Glutamatergic neuron (in vitro differentiated cells): ENCODE measurements around the gene FARP1. TPM values are rescaled to one million over a fixed set of nuclear protein-coding genes. Genes with fewer than 3 reads are reported as not detected.

Experiments
- DNase-seq: peaks from one replicate; pipeline ENCODE4 v3.0.0; 2022
- H3K27ac Mint-ChIP-seq: one replicate; pipeline ENCODE4 v1.8.0; 2020; ENCODE audit warnings: mild to moderate bottlenecking, mixed read lengths, inconsistent platforms; ENCODE audit not compliant: unreplicated experiment
- H3K27me3 Mint-ChIP-seq: one replicate; pipeline ENCODE4 v1.8.0; 2020; ENCODE audit warnings: mild to moderate bottlenecking, moderate library complexity, mixed read lengths, inconsistent platforms; ENCODE audit not compliant: unreplicated experiment
- H3K36me3 Mint-ChIP-seq: one replicate; pipeline ENCODE4 v1.8.0; 2020; ENCODE audit warnings: mild to moderate bottlenecking, mixed read lengths, inconsistent platforms; ENCODE audit not compliant: unreplicated experiment
- H3K4me1 Mint-ChIP-seq: one replicate; pipeline ENCODE4 v1.8.0; 2020; ENCODE audit warnings: mild to moderate bottlenecking, low read depth, mixed read lengths, inconsistent platforms; ENCODE audit not compliant: unreplicated experiment
- H3K4me3 Mint-ChIP-seq: one replicate; pipeline ENCODE4 v1.8.0; 2020; ENCODE audit warnings: mild to moderate bottlenecking, mixed read lengths, inconsistent platforms; ENCODE audit not compliant: unreplicated experiment
- H3K9me3 Mint-ChIP-seq: one replicate; pipeline ENCODE4 v1.8.0; 2020; ENCODE audit warnings: mild to moderate bottlenecking, moderate library complexity, mixed read lengths, inconsistent platforms; ENCODE audit not compliant: unreplicated experiment
- CTCF ChIP-seq: fragments of 200-600 bp; sonication (generic); IDR thresholded peaks from one replicate; pipeline ENCODE4 v1.5.0; 2021; ENCODE audit not compliant: partially characterized antibody, unreplicated experiment
- total RNA-seq: library from RNA; stranded (reverse); fragmentation: NEBNext Ultra II Directional; extraction: Animal tissue kit (Norgen Biotek cat#: 25700); gene quantifications from one replicate; pipeline ENCODE4 v1.2.1, GENCODE V29; 2021; ENCODE audit not compliant: unreplicated experiment

The FARP1 gene
- total RNA-seq, 1 donor from 2014 or later: 233 TPM

DNA sequence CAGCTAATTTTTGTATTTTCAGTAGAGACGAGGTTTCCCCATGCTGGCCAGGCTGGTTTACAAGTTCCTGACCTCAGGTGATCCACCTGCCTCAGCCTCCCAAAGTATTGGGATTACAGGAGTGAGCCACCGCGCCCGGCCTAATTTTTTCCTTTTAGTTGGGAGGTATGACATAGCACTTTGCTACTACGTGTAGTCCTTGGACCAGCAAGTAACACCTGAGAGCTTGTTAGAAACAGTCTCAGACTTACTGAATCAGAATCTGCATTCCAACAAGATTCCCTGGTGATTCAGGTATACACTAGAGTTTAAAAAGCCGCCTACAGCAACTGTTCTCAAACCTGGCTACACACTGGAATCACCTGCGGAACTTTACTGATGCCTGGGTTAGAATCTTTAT is 1.8 kb upstream of the FARP1 start:
- no peak for DNase-seq
- H3K36me3 Mint-ChIP-seq: no peaks in the 10 kb centered on the region
- H3K27me3 Mint-ChIP-seq: peaks cover 15% of the 10 kb centered on the region
- no peak for TF ChIP-seq CTCF
- H3K4me1 Mint-ChIP-seq: peaks cover 11% of the 10 kb centered on the region
- H3K4me3 Mint-ChIP-seq: no peak overlapping the region
- no peak overlapping the region for H3K27ac Mint-ChIP-seq
- H3K9me3 Mint-ChIP-seq: peaks cover 18% of the 10 kb centered on the region

DNA sequence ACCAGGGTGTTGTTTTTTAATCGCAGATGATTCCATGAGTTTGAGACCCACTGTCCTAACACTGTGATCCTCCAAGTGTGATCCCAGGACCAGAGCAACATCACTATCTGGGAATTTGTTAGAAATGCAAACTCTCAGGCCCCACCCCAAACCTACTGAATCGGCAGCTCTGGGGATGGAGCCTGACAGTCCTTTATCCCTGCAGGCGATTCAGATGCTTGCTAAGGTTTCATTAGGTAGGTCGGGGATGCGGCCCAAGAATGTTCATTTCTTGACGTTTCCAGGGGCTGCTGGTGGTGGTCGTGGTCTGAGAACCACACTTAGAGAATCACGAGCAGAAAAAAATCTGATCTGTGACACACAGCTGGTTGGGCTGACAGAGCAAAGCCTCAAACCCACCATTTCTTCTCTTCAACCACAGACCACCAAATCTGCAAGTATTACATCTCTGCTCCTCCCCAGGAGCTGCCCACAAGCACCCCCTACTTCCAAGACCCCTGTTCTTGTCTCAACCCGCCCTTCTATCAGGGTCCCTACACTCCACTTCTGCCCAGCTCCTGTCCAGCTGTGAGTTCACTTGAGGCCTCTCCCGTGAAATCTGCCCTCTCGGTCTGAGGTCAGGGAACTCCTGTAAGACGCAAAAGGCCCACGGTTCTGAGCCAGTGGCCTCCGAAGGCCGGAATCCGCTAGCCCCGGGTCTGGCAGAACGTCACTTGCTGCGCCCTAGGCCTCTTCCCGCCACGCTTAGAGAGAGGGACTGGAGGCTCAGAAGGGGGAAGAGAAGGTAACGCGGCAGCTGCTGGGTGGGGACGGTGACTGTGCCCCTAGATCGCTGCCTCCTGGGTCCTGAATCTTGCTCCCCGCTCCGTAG is 1.1 kb upstream of the FARP1 start:
- peaks cover 15% of the 10 kb centered on the region for H3K27me3 Mint-ChIP-seq
- peaks cover 18% of the 10 kb centered on the region for H3K9me3 Mint-ChIP-seq
- peak overlapping the region; percentile 74 for H3K4me3 Mint-ChIP-seq
- no peak for TF ChIP-seq CTCF
- peak; percentile 36 for DNase-seq
- H3K27ac Mint-ChIP-seq: no peak overlapping the region
- no peaks in the 10 kb centered on the region for H3K36me3 Mint-ChIP-seq
- H3K4me1 Mint-ChIP-seq: peaks cover 14% of the 10 kb centered on the region

- Mint-ChIP-seq H3K4me1 (peaks cover 21% of the 10 kb centered on the region), H3K27ac (no peak overlapping the region), H3K9me3 (peaks cover 17% of the 10 kb centered on the region), H3K36me3 (no peaks in the 10 kb centered on the region), H3K27me3 (peaks cover 15% of the 10 kb centered on the region), H3K4me3 (no peak overlapping the region)
- TF ChIP-seq CTCF: no peak
- DNase-seq: no peak
Observed at GRCh38 chr13:98143157-98143553, 261 bp downstream of the FARP1 start.

DNA sequence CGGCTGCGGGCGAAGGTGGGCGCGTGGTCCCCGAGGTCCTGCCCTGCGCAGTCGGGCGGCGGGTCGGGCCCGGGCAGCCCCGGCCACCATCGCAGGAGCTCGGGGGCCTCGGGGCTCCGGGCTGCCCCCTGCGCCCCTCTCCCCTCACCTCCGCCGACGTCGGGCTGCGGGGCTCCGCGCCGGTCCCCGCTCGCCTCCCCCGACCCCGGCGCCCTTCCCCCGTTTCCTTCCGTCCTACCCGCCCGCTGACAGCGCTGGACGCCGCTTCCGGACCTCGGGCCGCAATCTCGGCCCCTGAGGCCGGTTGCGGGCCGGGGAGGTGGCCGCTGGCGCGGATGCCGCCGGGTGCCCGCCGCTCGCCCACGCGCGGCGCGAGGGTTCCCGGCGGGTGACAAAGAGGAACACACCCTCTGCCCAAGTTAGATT is 720 bp downstream of the FARP1 start:
- Mint-ChIP-seq H3K36me3 (no peaks in the 10 kb centered on the region), H3K9me3 (peaks cover 16% of the 10 kb centered on the region), H3K27me3 (peaks cover 15% of the 10 kb centered on the region), H3K4me3 (peak overlapping the region; percentile 92), H3K4me1 (peaks cover 24% of the 10 kb centered on the region), H3K27ac (peak overlapping the region; percentile 97)
- peak; percentile 40 for DNase-seq
- TF ChIP-seq CTCF: no peak
